Fibroblast of lung (primary cell): Measurements from ENCODE around the gene GAB2.

Source experiments
- EZH2 ChIP-seq: IDR thresholded peaks from 2 replicates; pipeline ENCODE4 v1.5.1; 2012; ENCODE audit warnings: low read length, control low read depth, mild to moderate bottlenecking; ENCODE audit errors: missing control alignments
- TF ChIP-seq, protein P1 (sequence below), 2 donors: IDR thresholded peaks in 1 of 2; conservative IDR thresholded peaks in 1 of 2; 1 replicate in 1 of 2; 2 replicates in 1 of 2; pipeline ENCODE4 v1.5.1; 2011 to 2012; ENCODE audit warnings: low read length in 2 of 2, control low read depth in 1 of 2, inconsistent platforms in 1 of 2, low read depth in 1 of 2, mild to moderate bottlenecking in 1 of 2

GRCh38 chr11:78214331-78215194 is 203.1 kb downstream of the GAB2 start:
- TF ChIP-seq, protein P1, sequence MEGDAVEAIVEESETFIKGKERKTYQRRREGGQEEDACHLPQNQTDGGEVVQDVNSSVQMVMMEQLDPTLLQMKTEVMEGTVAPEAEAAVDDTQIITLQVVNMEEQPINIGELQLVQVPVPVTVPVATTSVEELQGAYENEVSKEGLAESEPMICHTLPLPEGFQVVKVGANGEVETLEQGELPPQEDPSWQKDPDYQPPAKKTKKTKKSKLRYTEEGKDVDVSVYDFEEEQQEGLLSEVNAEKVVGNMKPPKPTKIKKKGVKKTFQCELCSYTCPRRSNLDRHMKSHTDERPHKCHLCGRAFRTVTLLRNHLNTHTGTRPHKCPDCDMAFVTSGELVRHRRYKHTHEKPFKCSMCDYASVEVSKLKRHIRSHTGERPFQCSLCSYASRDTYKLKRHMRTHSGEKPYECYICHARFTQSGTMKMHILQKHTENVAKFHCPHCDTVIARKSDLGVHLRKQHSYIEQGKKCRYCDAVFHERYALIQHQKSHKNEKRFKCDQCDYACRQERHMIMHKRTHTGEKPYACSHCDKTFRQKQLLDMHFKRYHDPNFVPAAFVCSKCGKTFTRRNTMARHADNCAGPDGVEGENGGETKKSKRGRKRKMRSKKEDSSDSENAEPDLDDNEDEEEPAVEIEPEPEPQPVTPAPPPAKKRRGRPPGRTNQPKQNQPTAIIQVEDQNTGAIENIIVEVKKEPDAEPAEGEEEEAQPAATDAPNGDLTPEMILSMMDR (conservative IDR thresholded peaks at IDR 0.05 in 1 of 2, IDR thresholded peaks at IDR 0.05 in 1 of 2; ENCODE audit: low read depth in 1 of 2, low read length in 2 of 2): no peak
- TF ChIP-seq EZH2: no peak
